Fibroblast of skin of scalp (primary cell): Measurements from ENCODE around the gene DBH. TPM values are rescaled to one million over a fixed set of nuclear protein-coding genes. Genes with fewer than 3 reads are reported as not detected.

Experiments used
- DNase-seq: peaks from one replicate; pipeline ENCODE4 v3.0.0-alpha.2; 2013
- polyA plus RNA-seq, 2 experiments: library from polyadenylated mRNA; unstranded; fragments of 120-200 nt; gene quantifications; one replicate each; pipeline ENCODE4 v1.2.1, GENCODE V29; 2013; ENCODE audit not compliant: insufficient read length in 2 of 2

DBH gene
- polyA plus RNA-seq (2013, experiment 1 of 2; ENCODE audit: insufficient read length): 0.04 TPM
- polyA plus RNA-seq (2013, experiment 2 of 2; ENCODE audit: insufficient read length): 0.12 TPM

DNA sequence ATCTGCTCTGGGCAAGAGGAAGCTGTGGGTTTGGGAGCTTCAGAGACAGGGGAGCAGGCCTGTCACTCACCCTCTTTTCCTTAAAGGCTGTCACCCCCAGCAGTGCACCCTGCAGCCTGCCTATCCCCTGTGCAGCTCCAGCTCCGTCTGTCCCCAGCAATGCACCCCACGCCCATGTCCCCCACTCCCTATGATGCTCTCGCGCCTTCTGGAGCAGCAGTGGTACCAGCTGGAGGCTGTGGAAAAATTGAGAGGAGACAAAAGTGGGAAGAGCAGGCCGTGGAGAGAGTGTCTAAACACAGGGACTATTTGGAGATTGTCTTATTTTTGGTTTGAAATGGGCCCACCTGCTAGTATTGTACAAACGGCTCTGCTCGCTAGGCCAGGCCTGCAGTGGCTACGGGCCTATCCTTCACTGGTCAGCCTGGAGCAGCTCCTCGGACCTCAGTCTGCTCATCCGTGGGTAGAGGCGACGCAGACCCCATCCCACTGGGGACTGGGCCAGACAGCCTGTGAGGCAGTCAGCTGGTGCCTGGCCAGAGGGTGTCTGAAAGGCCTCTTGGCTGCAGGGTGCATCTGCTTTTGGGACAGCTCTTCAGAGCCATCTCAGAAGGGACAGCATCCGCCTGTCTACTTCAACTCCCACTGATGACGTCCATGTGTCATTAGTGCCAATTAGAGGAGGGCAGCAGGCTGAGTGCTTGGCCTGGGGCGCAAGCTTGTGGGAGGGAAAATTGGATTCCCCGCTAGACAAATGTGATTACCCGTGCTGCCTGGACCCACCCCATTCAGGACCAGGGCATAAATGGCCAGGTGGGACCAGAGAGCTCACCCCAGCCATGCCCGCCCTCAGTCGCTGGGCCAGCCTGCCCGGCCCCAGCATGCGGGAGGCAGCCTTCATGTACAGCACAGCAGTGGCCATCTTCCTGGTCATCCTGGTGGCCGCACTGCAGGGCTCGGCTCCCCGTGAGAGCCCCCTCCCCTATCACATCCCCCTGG is at the start of gene DBH:
TSS of gene DBH (plus strand) at position 831 of the 999 bp plus-strand sequence. CDS start at position 840, 9 bp downstream.
- DNase-seq: no peak

- no peak for DNase-seq
Measured at GRCh38 chr9:133587051-133587450, 49.1 kb upstream of the DBH start.

DNA sequence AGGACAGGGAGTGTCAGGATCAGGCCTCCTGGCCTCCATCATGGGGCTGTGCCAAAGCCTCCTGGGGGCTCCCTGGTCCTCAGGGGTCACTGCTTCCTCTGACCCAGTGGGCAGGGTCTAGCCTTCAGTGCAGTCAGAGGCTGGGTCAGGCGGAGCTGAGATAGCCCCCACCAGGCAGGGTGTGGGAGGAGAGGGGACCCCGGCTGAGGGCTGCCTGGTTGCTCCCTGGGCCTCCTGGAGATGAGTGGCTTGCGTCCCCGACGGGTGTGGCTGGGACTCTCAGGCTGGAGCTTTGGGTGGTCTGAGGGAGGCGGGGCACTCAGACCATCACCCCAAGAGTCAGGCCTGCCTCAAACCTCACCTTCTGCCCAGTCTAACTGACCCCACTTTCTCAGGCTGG is 48.7 kb upstream of the DBH start:
- no peak for DNase-seq

GRCh38 chr9:133589454-133590227 is 46.5 kb upstream of the DBH start:
- DNase-seq: no peak

DNA sequence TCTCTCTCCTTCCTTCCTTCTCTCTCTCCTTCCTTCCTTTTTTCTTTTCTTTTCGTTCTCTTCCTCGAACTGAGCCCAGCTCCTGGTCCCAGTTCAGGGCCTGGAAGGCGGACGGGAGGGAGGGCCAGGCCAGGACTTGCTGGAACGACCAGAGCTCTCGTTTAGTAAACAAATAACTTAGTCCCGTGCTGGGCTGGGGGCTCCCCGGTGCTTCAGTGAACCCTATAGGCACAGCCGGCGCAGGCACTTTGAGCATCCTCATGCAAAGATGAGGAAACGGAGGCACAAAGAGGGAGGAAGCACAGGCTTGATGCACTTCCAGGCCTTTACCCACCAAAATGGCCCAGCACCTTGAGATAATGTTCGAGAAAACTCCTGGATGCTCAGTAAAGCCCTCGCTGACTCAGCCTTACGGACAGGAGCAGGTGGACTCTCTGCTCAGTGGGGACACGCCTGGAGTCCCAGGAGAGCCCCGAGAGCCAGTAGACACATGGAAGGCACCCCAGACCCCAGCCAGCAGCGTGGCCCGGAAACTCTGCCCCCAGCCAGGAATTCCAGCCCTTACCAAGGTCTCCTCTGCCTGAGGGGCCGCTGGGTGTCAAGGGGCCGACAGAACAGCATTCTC is 45.8 kb upstream of the DBH start:
- no peak for DNase-seq

DNA sequence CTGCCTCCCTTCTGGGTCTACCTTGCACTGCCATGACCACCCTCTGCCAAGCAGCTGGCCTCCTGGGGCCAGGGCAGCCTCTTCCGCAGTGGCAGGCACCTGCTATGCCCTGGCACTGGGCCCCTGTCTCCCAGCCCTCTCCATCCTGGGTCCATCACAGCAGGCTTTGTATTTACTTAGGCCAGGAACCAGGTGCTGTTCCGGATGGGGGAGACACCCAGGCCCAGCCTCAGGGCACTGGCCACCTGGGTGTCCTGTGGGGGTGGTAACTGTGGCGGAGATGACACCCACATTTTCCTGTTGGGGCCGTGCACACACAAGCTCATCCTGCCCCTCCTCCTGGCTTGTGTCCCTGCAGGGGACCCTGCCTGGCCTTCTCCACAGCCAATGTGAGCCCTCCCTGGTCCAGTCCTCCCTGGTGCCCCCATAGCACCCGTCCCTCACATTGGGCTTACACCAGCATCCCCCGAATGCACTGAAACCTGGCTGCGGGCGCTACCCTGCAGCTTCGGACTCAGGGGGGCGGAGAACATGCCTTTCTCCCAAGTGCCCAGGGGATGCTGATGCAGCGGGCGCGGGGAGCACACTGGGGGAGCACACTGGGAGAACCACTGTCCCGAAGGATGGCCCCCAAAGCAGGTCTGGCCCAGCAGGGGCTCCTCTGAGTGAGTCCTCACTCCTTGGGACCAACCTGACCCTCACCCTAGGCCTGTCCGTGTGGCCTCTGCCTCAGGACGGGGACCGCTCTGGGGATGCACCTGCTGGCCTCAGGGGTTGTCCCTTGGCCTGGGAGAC is 44.9 kb upstream of the DBH start:
- no peak for DNase-seq

- DNase-seq: no peak
Measured at GRCh38 chr9:133591985-133592384, 44.2 kb upstream of the DBH start.

- DNase-seq: no peak
Measured at GRCh38 chr9:133592731-133593409, 43.3 kb upstream of the DBH start.

DNA sequence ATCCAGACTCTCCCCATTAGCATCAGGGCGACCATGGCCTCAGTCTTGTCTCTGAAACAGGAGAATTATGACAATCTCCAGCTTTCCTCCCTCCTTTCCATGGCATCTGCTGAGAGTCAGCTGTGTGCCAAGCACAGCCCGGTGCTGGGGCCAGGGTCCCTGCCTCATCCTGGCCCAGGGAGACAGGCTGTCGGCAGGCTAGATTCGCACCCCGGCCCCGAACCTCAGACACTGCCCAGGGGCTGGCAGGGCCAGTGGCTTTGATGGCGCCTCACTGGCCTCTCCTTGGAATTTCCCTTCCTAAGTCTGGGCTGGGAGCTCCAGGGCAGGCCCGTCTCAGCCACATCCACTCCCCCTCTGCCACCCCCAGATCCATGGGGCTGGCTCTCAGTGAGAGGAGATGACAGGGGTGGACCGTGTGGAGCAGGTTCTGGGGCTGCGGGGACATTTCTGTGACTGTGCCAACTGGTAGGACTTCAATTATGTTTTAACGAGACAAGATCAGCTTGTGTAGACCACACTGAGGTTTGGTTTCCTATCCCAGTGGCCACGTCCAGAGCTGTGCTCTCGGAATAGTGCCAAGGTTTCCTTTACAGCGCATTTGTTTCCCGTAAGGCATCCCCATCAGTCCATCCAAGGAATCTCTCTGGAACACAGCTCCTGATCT is 42.4 kb upstream of the DBH start:
- DNase-seq: no peak

DNA sequence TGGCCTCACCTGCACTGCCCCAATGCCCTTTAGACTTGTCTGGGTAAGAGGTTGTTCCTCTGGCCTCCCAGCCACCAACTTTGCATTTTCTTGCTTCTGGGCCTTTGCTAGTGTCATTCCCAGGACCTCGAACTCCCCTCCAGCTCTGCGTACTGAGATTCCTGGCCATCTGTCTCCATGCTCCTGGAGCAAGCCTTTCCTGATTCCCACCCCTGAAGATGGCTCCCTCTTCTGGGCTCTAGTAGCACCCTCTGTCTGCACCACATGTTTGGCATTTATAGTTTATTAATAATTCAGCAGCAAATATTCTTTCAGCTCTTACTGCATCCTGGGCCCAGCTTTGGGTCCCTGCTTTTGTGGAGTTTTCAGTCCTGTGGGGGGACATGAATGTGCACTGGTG is 41.9 kb upstream of the DBH start:
- no peak for DNase-seq

DNA sequence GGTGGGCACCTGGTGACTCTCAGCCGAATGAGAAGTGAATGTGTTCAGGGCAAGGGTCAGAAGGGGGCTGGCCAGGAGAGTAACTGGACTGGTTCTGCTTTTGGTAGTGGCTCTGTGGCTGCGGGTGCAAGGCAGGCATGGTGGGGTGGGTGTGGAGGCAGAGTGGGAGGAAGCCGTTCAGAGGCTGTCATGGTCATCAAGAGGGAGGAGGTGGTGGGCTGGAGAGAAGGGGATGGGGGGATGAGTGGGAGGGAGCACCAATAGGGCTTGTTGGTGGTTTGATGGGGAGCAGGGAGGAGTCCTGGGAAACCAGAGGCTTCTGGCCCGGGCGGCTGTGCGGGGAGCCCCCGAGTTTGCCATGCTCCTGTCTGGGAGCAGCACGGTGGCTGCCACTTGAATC is 40.3 kb upstream of the DBH start:
- DNase-seq: no peak

DNA sequence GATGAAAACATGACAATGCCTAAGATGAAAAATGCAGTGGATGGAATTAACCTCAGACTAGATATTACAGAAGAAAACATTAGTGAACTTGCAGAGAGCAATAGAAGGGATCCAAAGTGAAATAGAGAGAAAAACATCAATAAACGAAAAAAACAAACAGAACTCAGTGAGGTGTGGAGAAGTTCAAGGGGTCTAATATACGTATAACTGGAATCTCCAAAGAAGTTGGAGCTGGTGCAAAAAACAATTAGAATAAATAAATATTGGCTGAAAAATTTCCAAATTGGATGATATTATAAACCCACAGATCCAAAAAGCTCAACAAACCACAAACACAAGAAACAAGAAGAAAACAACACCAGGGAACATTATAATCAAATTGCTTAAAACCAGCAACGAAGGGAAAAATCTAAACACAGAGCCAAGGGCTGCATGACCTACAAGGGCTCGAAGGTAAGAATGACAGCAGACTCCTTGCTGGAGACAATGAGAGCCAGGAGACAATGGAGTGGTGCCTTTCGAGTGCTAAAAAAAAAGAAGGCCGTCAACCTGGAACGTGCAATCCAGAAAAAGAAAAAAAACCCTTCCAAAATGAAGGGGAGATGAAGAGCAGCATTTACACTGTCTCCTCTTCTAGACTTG is 38.7 kb upstream of the DBH start:
- DNase-seq: no peak

- no peak for DNase-seq
Measured at GRCh38 chr9:133598978-133599377, 37.2 kb upstream of the DBH start.

- DNase-seq: no peak
Measured at GRCh38 chr9:133599470-133600173, 36.5 kb upstream of the DBH start.

DNA sequence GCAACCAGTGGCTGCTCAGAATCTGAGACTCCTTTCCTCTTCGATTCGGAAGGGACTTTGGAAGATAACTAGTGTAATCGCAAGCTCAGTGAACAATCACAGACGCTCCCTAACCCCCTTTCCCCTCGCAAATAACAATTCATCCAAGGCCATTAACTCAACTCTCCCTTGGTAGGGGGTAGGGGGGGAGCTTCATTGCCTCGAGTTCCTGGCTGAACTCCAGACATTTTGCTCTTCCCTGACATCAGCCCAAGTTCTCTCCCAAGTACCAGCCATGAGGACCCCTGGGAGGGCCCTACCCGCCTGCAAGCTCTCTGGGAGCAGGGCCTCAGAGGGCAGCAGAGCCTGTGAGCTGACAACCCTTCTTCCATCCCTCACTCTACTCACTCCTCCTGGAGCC is 35.4 kb upstream of the DBH start:
- DNase-seq: no peak

DNA sequence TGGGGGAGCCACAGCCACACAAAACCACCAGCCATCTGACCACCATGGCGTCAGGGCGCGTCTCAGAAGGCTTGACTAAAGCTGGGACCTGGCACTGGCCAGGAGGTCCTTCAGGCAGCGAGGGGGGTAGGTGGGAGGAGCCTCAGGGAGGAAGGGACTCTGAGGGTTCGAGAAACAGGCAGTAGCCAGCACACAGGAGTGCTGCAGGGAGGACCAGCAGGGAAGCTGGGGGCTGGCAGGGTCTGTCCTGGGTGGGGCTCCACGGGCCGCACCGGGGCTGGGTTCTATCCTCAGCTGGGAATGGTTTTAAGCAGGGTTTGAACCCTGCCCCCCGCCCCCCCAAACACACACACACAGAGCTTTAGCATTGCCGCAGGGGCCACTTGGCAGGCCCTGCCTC is 34.4 kb upstream of the DBH start:
- DNase-seq: no peak

- DNase-seq: no peak
Measured at GRCh38 chr9:133602277-133602676, 33.9 kb upstream of the DBH start.

DNA sequence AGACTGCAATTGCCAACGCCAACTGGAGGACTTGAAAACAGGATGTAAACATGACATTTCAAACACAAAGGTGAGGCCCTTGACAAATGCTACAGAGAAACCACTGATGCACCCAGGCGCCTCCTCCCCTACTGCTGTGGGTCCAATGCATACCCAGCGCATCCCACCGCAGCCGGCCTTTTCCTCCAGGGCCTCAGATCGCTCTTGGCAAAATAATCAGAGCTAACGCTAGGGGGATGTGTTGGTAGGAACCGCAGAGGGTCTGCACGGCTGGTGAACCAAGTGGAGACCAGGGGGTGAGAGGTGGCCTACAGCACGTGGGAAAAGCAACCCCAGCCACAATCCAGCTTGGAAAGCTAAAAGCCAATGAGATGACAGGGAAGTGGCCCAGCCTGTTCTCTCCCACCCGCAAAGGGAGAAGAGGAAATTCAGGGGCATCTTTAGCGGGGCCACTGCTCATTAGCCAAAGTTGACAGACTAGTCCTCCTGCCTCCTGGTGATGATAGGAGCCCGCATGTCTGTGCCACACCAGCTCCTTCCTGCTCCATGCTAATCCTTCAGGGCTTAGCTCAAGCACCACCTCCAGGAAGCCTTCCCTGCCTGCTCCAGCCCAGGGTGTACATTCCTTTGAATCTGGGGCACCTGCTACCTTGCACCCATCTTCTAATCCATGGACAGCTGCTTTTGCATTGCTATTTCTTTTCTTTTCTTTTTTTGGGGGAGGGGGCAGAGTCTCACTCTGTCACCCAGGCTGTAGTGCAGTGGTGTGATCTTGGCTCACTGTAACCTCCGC is 32.8 kb upstream of the DBH start:
- no peak for DNase-seq

DNA sequence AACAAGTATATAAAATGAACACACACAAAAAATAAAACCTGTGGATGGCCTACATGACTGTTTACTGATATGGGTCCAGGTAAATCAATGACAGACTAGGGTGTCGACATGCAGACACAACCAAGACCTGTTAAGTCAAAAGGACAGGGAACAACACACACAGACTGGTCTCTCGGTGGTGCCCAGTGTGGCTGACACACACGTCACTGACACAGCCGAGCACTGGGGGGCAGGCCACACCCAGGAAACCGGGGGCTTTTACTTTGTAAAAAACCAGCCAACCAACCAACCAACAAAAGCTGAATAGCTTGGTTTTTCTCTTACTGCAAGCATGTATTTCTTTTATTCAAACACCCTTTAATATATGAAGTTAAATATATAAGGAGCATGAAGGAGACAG is 31.9 kb upstream of the DBH start:
- no peak for DNase-seq
